ENCODE results near the gene PUDP.
A peak's percentile ranks its signal among the peaks of the same experiment; 100 is the strongest.
"Not testable (repeated sequence)": the region's sequence is repeated elsewhere in the genome, so short reads cannot be mapped to it uniquely, and the experiment has no call there.

The PUDP gene

GRCh38 chrX:7179446-7179845 lies 31.5 kb upstream of the PUDP start:
- POLR2A ChIA-PET: no interaction called here
- Histone ChIP-seq H3K4me1 (ENCODE audit: control extremely low read depth in 1 of 4, control insufficient read depth in 4 of 4, insufficient read depth in 4 of 4, low read length in 3 of 4) (no peaks in the 10 kb centered on the region), H3K27ac (ENCODE audit: insufficient read depth in 1 of 2, low read depth in 1 of 2, low read length in 2 of 2, poor library complexity in 1 of 2, severe bottlenecking in 2 of 2) (no peak overlapping the region), H3K9me3 (ENCODE audit: control extremely low read depth in 1 of 5, control insufficient read depth in 4 of 5, insufficient read depth in 2 of 5, low read depth in 1 of 5, low read length in 4 of 5) (no peaks in the 10 kb centered on the region), H3K27me3 (replicated peaks in 2 of 5; ENCODE audit: control insufficient read depth in 4 of 5, insufficient read depth in 5 of 5, low read length in 4 of 5) (no peaks in the 10 kb centered on the region), H3K36me3 (ENCODE audit: control insufficient read depth in 4 of 4, insufficient read depth in 4 of 4, low read length in 3 of 4) (no peaks in the 10 kb centered on the region), H3K4me3 (ENCODE audit: control insufficient read depth in 1 of 7, extremely low read depth in 1 of 7, insufficient read depth in 4 of 7, low read depth in 2 of 7, low read length in 6 of 7) (no peak overlapping the region)
- DNase-seq: no peak
- CTCF ChIA-PET: no interaction called here
- WGBS (ENCODE audit: insufficient coverage): 100% methylated on average over 1 of the region's 2 CpGs

- 93% methylated on average over 2 of the region's 2 CpGs for WGBS (ENCODE audit: insufficient coverage)
- H3K36me3 ChIP-seq (ENCODE audit: control insufficient read depth in 4 of 4, insufficient read depth in 4 of 4, low read length in 3 of 4); H3K27me3 ChIP-seq (replicated peaks in 2 of 5; ENCODE audit: control insufficient read depth in 4 of 5, insufficient read depth in 5 of 5, low read length in 4 of 5); CTCF ChIA-PET; H3K9me3 ChIP-seq (ENCODE audit: control extremely low read depth in 1 of 5, control insufficient read depth in 4 of 5, insufficient read depth in 2 of 5, low read depth in 1 of 5, low read length in 4 of 5); H3K4me3 ChIP-seq (ENCODE audit: control insufficient read depth in 1 of 7, extremely low read depth in 1 of 7, insufficient read depth in 4 of 7, low read depth in 2 of 7, low read length in 6 of 7); POLR2A ChIA-PET; H3K27ac ChIP-seq (ENCODE audit: insufficient read depth in 1 of 2, low read depth in 1 of 2, low read length in 2 of 2, poor library complexity in 1 of 2, severe bottlenecking in 2 of 2); H3K4me1 ChIP-seq (ENCODE audit: control extremely low read depth in 1 of 4, control insufficient read depth in 4 of 4, insufficient read depth in 4 of 4, low read length in 3 of 4); DNase-seq: not testable (repeated sequence)
Measured at GRCh38 chrX:7178859-7179258, 30.9 kb upstream of the PUDP start.

GRCh38 chrX:7170898-7171297 lies 22.9 kb upstream of the PUDP start:
- POLR2A ChIA-PET: no interaction called here
- H3K27me3 ChIP-seq (replicated peaks in 2 of 5; ENCODE audit: control insufficient read depth in 4 of 5, insufficient read depth in 5 of 5, low read length in 4 of 5): no peaks in the 10 kb centered on the region
- CTCF ChIA-PET: no interaction called here
- H3K36me3 ChIP-seq (ENCODE audit: control insufficient read depth in 4 of 4, insufficient read depth in 4 of 4, low read length in 3 of 4): no peaks in the 10 kb centered on the region
- peaks cover 0 to 7% (median 0%) of the 10 kb centered on the region in 5 experiments for H3K9me3 ChIP-seq (ENCODE audit: control extremely low read depth in 1 of 5, control insufficient read depth in 4 of 5, insufficient read depth in 2 of 5, low read depth in 1 of 5, low read length in 4 of 5)
- peak; percentile 10 to 59 (median 57) for DNase-seq
- no peak overlapping the region for H3K27ac ChIP-seq (ENCODE audit: insufficient read depth in 1 of 2, low read depth in 1 of 2, low read length in 2 of 2, poor library complexity in 1 of 2, severe bottlenecking in 2 of 2)
- no peak overlapping the region for H3K4me3 ChIP-seq (ENCODE audit: control insufficient read depth in 1 of 7, extremely low read depth in 1 of 7, insufficient read depth in 4 of 7, low read depth in 2 of 7, low read length in 6 of 7)
- WGBS (ENCODE audit: insufficient coverage): 89% methylated on average over 2 of the region's 3 CpGs
- no peaks in the 10 kb centered on the region for H3K4me1 ChIP-seq (ENCODE audit: control extremely low read depth in 1 of 4, control insufficient read depth in 4 of 4, insufficient read depth in 4 of 4, low read length in 3 of 4)

GRCh38 chrX:7169627-7170026 lies 21.7 kb upstream of the PUDP start:
- CTCF ChIA-PET: no interaction called here
- POLR2A ChIA-PET: no interaction called here
- H3K4me3 ChIP-seq (ENCODE audit: control insufficient read depth in 1 of 7, extremely low read depth in 1 of 7, insufficient read depth in 4 of 7, low read depth in 2 of 7, low read length in 6 of 7): no peak overlapping the region
- WGBS (ENCODE audit: insufficient coverage): 100% methylated on average over 2 of the region's 3 CpGs
- no peaks in the 10 kb centered on the region for H3K36me3 ChIP-seq (ENCODE audit: control insufficient read depth in 4 of 4, insufficient read depth in 4 of 4, low read length in 3 of 4)
- H3K9me3 ChIP-seq (ENCODE audit: control extremely low read depth in 1 of 5, control insufficient read depth in 4 of 5, insufficient read depth in 2 of 5, low read depth in 1 of 5, low read length in 4 of 5): peaks cover 0 to 7% (median 0%) of the 10 kb centered on the region in 5 experiments
- H3K27me3 ChIP-seq (replicated peaks in 2 of 5; ENCODE audit: control insufficient read depth in 4 of 5, insufficient read depth in 5 of 5, low read length in 4 of 5): no peaks in the 10 kb centered on the region
- no peak overlapping the region for H3K27ac ChIP-seq (ENCODE audit: insufficient read depth in 1 of 2, low read depth in 1 of 2, low read length in 2 of 2, poor library complexity in 1 of 2, severe bottlenecking in 2 of 2)
- no peaks in the 10 kb centered on the region for H3K4me1 ChIP-seq (ENCODE audit: control extremely low read depth in 1 of 4, control insufficient read depth in 4 of 4, insufficient read depth in 4 of 4, low read length in 3 of 4)
- DNase-seq: no peak

- Histone ChIP-seq H3K4me1 (ENCODE audit: control extremely low read depth in 1 of 4, control insufficient read depth in 4 of 4, insufficient read depth in 4 of 4, low read length in 3 of 4) (no peaks in the 10 kb centered on the region), H3K4me3 (ENCODE audit: control insufficient read depth in 1 of 7, extremely low read depth in 1 of 7, insufficient read depth in 4 of 7, low read depth in 2 of 7, low read length in 6 of 7) (no peak overlapping the region), H3K9me3 (ENCODE audit: control extremely low read depth in 1 of 5, control insufficient read depth in 4 of 5, insufficient read depth in 2 of 5, low read depth in 1 of 5, low read length in 4 of 5) (peaks cover 0 to 7% (median 0%) of the 10 kb centered on the region in 5 experiments), H3K27ac (ENCODE audit: insufficient read depth in 1 of 2, low read depth in 1 of 2, low read length in 2 of 2, poor library complexity in 1 of 2, severe bottlenecking in 2 of 2) (no peak overlapping the region), H3K36me3 (ENCODE audit: control insufficient read depth in 4 of 4, insufficient read depth in 4 of 4, low read length in 3 of 4) (no peaks in the 10 kb centered on the region), H3K27me3 (replicated peaks in 2 of 5; ENCODE audit: control insufficient read depth in 4 of 5, insufficient read depth in 5 of 5, low read length in 4 of 5) (no peaks in the 10 kb centered on the region)
- POLR2A ChIA-PET: no interaction called here
- no peak for DNase-seq
- no CpG with 5 or more reads among the region's 1 CpG for WGBS (ENCODE audit: insufficient coverage)
- CTCF ChIA-PET: no interaction called here
Measured at GRCh38 chrX:7168371-7168770, 20.4 kb upstream of the PUDP start.

- Histone ChIP-seq H3K4me3 (ENCODE audit: control insufficient read depth in 1 of 7, extremely low read depth in 1 of 7, insufficient read depth in 4 of 7, low read depth in 2 of 7, low read length in 6 of 7) (no peak overlapping the region), H3K4me1 (ENCODE audit: control extremely low read depth in 1 of 4, control insufficient read depth in 4 of 4, insufficient read depth in 4 of 4, low read length in 3 of 4) (no peaks in the 10 kb centered on the region), H3K36me3 (ENCODE audit: control insufficient read depth in 4 of 4, insufficient read depth in 4 of 4, low read length in 3 of 4) (no peaks in the 10 kb centered on the region), H3K27me3 (replicated peaks in 2 of 5; ENCODE audit: control insufficient read depth in 4 of 5, insufficient read depth in 5 of 5, low read length in 4 of 5) (no peaks in the 10 kb centered on the region), H3K9me3 (ENCODE audit: control extremely low read depth in 1 of 5, control insufficient read depth in 4 of 5, insufficient read depth in 2 of 5, low read depth in 1 of 5, low read length in 4 of 5) (peaks cover 0 to 7% (median 0%) of the 10 kb centered on the region in 5 experiments), H3K27ac (ENCODE audit: insufficient read depth in 1 of 2, low read depth in 1 of 2, low read length in 2 of 2, poor library complexity in 1 of 2, severe bottlenecking in 2 of 2) (no peak overlapping the region)
- ChIA-PET POLR2A (no interaction called here), CTCF (no interaction called here)
- 90% methylated on average over 2 of the region's 3 CpGs for WGBS (ENCODE audit: insufficient coverage)
- DNase-seq: no peak
Measured at GRCh38 chrX:7164174-7164573, 16.2 kb upstream of the PUDP start.

GRCh38 chrX:7163146-7163677 lies 15.3 kb upstream of the PUDP start:
- ChIA-PET CTCF (no interaction called here), POLR2A (no interaction called here)
- H3K4me1 ChIP-seq (ENCODE audit: control extremely low read depth in 1 of 4, control insufficient read depth in 4 of 4, insufficient read depth in 4 of 4, low read length in 3 of 4): no peaks in the 10 kb centered on the region
- H3K9me3 ChIP-seq (ENCODE audit: control extremely low read depth in 1 of 5, control insufficient read depth in 4 of 5, insufficient read depth in 2 of 5, low read depth in 1 of 5, low read length in 4 of 5): peaks cover 0 to 3% (median 0%) of the 10 kb centered on the region in 5 experiments
- no peak overlapping the region for H3K27ac ChIP-seq (ENCODE audit: insufficient read depth in 1 of 2, low read depth in 1 of 2, low read length in 2 of 2, poor library complexity in 1 of 2, severe bottlenecking in 2 of 2)
- DNase-seq: no peak
- WGBS (ENCODE audit: insufficient coverage): 78% methylated on average over 1 of the region's 1 CpG
- H3K4me3 ChIP-seq (ENCODE audit: control insufficient read depth in 1 of 7, extremely low read depth in 1 of 7, insufficient read depth in 4 of 7, low read depth in 2 of 7, low read length in 6 of 7): no peak overlapping the region
- no peaks in the 10 kb centered on the region for H3K36me3 ChIP-seq (ENCODE audit: control insufficient read depth in 4 of 4, insufficient read depth in 4 of 4, low read length in 3 of 4)
- no peaks in the 10 kb centered on the region for H3K27me3 ChIP-seq (replicated peaks in 2 of 5; ENCODE audit: control insufficient read depth in 4 of 5, insufficient read depth in 5 of 5, low read length in 4 of 5)
